Measurements from ENCODE around the gene ADGRG3. TPM values are rescaled to one million over a fixed set of nuclear protein-coding genes. Genes with fewer than 3 reads are reported as not detected.

ADGRG3 gene
- total RNA-seq, 1 experiment from 2014 or later = 0.46 TPM

- Histone ChIP-seq H4K20me1 (ENCODE audit: control insufficient read depth, insufficient read depth, insufficient read length) (no peaks in the 10 kb centered on the region), H2BK12ac (ENCODE audit: insufficient read length, low read depth, low read length) (no peak overlapping the region), H2BK20ac (ENCODE audit: low read depth, low read length, poor library complexity, severe bottlenecking) (no peak overlapping the region), H4K91ac (ENCODE audit: insufficient read length, low read depth, low read length) (no peak overlapping the region), H2AK5ac (ENCODE audit: insufficient read length, low read length) (no peak overlapping the region), H2BK15ac (ENCODE audit: low read depth, low read length) (no peak overlapping the region), H4K8ac (replicated peaks; ENCODE audit: insufficient read length, low read depth, low read length) (no peak overlapping the region), H3K4ac (ENCODE audit: low read depth, low read length) (no peak overlapping the region), H3K4me1 (ENCODE audit: insufficient read depth, low read length) (no peaks in the 10 kb centered on the region), H2BK120ac (ENCODE audit: low read depth, low read length, poor library complexity, severe bottlenecking) (no peak overlapping the region), H3K56ac (ENCODE audit: insufficient read length, low read depth, low read length) (no peak overlapping the region), H3K23ac (ENCODE audit: insufficient read length, low read depth, low read length) (no peak overlapping the region), H3T11ph (ENCODE audit: low read length) (no peak overlapping the region), H3K79me2 (ENCODE audit: insufficient read depth, low read length) (no peaks in the 10 kb centered on the region), H3K9ac (ENCODE audit: extremely low read depth, insufficient read length, low read length) (no peak overlapping the region), H3K23me2 (ENCODE audit: insufficient read length, low read depth, low read length, poor library complexity, severe bottlenecking) (no peaks in the 10 kb centered on the region), H2AFZ (ENCODE audit: low read length) (no peak overlapping the region), H3K27ac (ENCODE audit: insufficient read length, low read depth, low read length) (no peak overlapping the region), H3K9me3 (ENCODE audit: control insufficient read depth, low read depth, low read length) (no peaks in the 10 kb centered on the region), H3K27me3 (ENCODE audit: insufficient read depth, low read length) (no peaks in the 10 kb centered on the region), H3K4me2 (ENCODE audit: insufficient read depth, insufficient read length, low read length) (no peak overlapping the region), H2BK5ac (ENCODE audit: insufficient read length, low read length) (no peak overlapping the region), H4K5ac (ENCODE audit: insufficient read length, low read depth, low read length) (no peak overlapping the region), H3K14ac (ENCODE audit: insufficient read depth, low read length) (peak overlapping the region; percentile 33; the same call in 1 of the 2 replicates), H3K18ac (ENCODE audit: insufficient read length, low read depth, low read length) (no peak overlapping the region), H3K79me1 (ENCODE audit: insufficient read depth, low read depth, low read length, poor library complexity, severe bottlenecking) (no peaks in the 10 kb centered on the region)
- TF ChIP-seq, protein P1, sequence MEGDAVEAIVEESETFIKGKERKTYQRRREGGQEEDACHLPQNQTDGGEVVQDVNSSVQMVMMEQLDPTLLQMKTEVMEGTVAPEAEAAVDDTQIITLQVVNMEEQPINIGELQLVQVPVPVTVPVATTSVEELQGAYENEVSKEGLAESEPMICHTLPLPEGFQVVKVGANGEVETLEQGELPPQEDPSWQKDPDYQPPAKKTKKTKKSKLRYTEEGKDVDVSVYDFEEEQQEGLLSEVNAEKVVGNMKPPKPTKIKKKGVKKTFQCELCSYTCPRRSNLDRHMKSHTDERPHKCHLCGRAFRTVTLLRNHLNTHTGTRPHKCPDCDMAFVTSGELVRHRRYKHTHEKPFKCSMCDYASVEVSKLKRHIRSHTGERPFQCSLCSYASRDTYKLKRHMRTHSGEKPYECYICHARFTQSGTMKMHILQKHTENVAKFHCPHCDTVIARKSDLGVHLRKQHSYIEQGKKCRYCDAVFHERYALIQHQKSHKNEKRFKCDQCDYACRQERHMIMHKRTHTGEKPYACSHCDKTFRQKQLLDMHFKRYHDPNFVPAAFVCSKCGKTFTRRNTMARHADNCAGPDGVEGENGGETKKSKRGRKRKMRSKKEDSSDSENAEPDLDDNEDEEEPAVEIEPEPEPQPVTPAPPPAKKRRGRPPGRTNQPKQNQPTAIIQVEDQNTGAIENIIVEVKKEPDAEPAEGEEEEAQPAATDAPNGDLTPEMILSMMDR (conservative IDR thresholded peaks at IDR 0.05) = no peak
- no peak for DNase-seq
- no CpG with 5 or more reads among the region's 11 CpGs for WGBS (ENCODE audit: extremely low coverage, insufficient read length, low lambda C conversion rate)
- H3K27ac Mint-ChIP-seq = no peak overlapping the region; a peak in 1 of 7 replicates
- H3K27me3 Mint-ChIP-seq (ENCODE audit: low read depth) = no peaks in the 10 kb centered on the region; the same call in 1 of the 2 replicates
- no peaks in the 10 kb centered on the region for H3K9me3 Mint-ChIP-seq
- no peak overlapping the region for H3K4me3 Mint-ChIP-seq
- H3K4me1 Mint-ChIP-seq = no peaks in the 10 kb centered on the region
- H3K36me3 Mint-ChIP-seq (ENCODE audit: insufficient read depth in 1 of 3, low read depth in 3 of 3) = no peaks in the 10 kb centered on the region; a peak in 1 of 7 replicates
Observed at GRCh38 chr16:57666353-57667047, 1.6 kb upstream of the ADGRG3 start.
